Keratinocyte (primary cell): ENCODE data around the gene USHBP1.

Experiments
- CTCF ChIP-seq, 3 experiments: IDR thresholded peaks in 1 of 3; conservative IDR thresholded peaks in 1 of 3; optimal IDR thresholded peaks in 1 of 3; 2 replicates in 2 of 3; 3 replicates in 1 of 3; pipeline versions ENCODE3 to v1.5.1; 2011; ENCODE audit warnings: low read length in 3 of 3, mild to moderate bottlenecking in 3 of 3, moderate library complexity in 2 of 3, control low read depth in 1 of 3, inconsistent platforms in 1 of 3; ENCODE audit not compliant: insufficient read depth in 2 of 3; ENCODE audit errors: extremely low read depth in 1 of 3
- EZH2 ChIP-seq: IDR thresholded peaks from one replicate; pipeline ENCODE4 v1.6.1; 2012; ENCODE audit warnings: inconsistent platforms, mild to moderate bottlenecking, low read length, moderate library complexity

DNA sequence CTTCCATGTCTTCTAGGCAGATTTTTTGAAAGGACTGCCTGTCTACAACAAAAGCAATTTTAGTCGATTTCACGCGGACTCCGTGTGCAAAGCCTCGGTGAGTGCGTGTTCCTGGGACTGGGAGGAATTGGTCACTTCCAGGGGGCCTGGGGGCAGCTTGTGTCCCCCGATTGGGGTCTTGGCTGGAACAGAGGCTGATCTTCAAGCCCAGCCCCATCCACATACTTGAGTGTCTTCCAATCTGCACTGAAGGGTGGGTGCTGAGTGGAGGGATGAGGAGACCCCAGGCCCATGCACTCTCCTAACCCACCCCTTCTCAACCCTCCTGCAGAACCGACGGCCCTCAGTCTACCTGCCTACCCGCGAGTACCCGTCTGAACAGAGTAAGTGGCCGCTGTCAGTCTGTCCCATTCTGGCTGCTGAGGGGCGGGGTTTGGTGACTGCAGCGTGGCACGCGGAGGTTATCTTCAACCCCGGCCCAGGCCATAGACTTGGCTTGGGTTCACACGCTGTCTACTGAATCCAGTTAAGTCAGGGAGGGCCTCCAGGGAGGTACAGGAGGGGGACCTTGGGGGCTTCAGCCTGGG is 49.6 kb upstream of the USHBP1 start:
- TF ChIP-seq CTCF (optimal IDR thresholded peaks at IDR 0.05 in 1 of 3, IDR thresholded peaks at IDR 0.05 in 1 of 3, conservative IDR thresholded peaks at IDR 0.05 in 1 of 3; ENCODE audit: extremely low read depth in 1 of 3, insufficient read depth in 2 of 3, low read length in 3 of 3) (no peak), EZH2 (no peak)
